ENCODE results near the gene TMEM63C.

Gene TMEM63C

GRCh38 chr14:77253333-77254190, 72.0 kb downstream of the TMEM63C start:
- no peak for DNase-seq (ENCODE audit: low spot score)

DNA sequence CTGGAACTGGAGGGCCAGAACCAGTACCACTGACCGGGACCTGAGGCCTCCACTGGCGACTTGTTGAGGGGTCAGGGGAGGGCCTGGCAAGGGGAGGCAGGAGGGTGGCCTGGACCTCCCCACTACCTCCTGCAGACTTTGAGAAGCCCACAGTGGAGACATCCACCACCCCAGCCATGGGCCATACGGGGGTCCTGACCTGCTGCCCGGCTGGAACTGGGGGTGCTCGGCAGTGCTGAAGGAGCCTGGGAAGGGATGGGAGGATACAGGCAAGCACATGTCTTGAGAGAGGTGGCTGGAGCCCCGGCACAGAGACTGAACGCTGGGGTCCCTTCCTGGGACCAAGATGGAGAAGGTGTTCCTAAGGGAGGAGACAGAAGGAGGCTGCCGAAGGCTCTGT, 75.1 kb downstream of the TMEM63C start:
- no peak for DNase-seq (ENCODE audit: low spot score)

DNA sequence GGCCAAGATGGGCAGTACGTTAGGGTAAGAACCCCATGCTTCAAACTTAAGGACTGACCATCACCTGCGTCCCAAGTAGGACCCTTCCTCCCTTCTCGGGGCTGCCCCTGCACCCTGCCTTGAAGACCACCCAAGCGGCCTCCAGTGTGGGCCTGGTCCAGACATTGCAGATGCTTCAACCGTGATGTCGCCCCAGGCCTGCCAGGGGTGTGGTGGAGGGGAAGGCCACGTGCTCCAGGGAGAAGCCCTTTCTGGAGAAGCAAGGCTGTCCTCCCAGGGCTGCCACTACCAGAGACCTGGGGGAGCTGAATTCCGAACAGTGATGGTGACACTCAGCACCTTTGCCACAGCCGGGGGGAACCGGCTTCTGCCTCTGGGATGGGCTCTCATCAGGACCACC, 76.1 kb downstream of the TMEM63C start:
- DNase-seq (ENCODE audit: low spot score): no peak

- no peak for DNase-seq (ENCODE audit: low spot score)
These were observed 77.0 kb downstream of the TMEM63C start for GRCh38 chr14:77258566-77258965.

DNA sequence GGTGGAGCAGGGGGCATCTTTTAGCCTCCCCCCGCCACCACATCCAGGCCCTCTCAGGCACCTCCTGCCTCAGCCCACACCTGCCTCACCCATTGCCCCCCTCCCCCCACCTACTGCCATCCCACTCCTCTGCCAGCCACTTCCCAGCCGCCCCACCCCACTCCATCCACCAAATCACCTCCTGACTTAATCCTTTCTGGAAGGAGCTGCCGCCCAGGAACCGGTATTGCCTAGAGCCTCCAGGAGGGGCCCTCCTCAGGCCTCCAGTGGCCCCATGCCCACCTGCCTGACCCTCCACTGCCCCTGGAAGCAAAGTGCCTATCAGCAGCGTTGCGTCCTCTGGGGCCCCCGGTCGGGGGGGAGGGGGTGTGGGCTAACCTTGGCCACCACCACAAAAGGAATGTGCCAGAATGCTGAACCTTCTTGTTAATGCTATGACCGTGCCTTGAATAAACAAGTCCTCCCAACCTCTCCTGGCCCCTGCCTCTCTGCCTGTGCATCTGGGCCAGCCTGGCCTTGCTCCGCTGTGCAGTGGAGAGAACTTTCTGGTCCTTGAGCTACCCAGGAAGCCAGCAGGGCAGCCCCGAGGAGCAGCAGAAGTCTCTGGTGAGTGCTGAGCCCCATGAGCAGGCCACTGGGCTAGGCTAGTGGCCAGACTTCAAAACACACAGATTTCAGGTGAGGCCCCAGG, 77.6 kb downstream of the TMEM63C start:
- DNase-seq (ENCODE audit: low spot score): no peak

GRCh38 chr14:77260199-77260598, 78.6 kb downstream of the TMEM63C start:
- no peak for DNase-seq (ENCODE audit: low spot score)

DNA sequence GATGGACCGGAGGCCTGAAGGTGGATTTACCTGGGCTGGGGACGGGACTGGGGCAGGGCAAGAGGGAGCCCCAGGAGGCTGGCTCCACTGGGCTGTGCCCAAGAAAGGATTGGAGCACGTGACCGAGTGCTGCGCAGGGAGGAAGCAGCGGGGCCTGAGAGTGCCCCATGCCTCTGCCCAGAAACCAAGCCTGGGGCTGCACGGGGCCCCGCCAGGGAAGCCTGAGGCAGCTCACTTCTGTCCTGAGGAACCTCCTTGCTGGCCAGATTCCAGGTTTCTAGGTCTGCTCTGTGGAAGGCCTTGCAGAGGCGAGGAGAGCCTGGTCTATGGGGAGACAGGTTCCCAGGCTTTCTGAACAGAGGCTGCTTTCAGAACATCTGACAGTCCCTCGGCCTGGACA, 79.0 kb downstream of the TMEM63C start:
- peak; percentile 32 for DNase-seq (ENCODE audit: low spot score)

DNA sequence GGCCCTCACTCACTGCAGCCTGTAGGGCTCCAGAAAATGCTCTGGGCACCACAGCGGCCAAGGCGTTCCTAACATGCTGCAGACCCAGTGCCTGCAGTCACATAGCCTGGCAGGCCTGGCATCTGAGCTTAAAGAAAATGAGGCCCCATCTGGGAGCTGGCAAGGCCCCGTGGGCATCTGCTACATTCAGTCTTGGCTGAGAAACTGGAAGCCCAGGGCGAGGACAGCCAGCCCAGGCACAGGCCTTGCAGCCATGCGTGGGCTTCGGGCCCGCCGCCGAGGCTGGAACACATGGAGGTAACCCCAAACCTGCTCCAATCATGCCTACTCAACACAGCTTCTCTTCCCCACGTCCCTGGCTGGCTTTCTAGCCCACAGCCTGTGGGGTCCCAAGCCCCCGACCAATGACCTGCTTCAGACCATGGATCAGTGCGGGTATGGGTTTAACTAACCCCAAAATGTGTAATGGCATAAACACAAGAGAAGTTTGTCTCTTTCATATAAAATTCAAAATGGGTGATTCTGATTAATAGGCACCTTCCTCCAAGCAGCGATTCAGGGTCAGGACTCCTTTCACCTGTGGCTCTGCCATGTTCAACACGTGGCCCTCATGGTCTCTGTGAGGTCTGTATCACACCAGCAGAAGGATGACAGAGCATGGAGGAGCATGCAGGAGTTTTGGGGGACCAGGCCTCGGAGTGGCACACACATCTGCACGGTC, 83.0 kb downstream of the TMEM63C start:
- no peak for DNase-seq (ENCODE audit: low spot score)

GRCh38 chr14:77265187-77265515, 83.6 kb downstream of the TMEM63C start:
- no peak for DNase-seq (ENCODE audit: low spot score)

DNA sequence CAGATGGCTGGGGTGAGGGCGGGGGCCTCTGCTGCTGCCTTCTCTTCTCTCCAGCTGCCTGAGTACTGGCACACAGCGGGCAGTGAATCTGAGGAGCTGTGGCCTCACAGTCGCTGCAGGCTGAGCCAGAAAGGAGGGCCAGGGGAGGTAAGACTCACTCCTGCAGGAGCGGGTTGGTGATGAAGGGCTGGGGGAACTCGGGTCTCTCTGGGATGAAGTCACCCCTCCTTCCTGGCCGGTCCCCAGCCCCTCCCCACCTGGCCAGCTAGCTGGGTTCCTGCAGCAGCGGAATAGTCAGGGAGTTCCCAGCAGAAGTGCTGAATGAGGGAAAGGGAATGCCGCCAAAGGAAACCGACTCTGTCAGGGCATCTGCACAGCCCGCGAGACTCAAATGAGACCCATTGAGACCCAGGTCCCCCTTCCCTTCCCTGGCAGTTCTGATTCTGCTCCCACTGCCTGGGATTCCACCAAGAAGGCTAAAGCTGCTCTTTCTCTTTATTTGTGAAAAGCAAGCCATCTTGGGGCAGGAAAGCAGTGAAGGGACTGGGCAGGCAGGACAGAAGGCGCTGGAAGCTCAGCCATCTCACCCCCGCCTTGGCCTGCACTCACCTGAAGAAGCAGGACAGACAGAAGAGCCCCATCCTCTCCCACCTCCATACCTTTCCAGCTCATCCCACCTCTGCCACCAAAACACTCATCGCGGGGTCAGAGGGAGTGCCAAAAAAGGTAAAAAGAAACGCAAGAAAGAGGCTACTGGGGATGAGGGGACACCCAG, 84.2 kb downstream of the TMEM63C start:
- DNase-seq (ENCODE audit: low spot score): no peak

DNA sequence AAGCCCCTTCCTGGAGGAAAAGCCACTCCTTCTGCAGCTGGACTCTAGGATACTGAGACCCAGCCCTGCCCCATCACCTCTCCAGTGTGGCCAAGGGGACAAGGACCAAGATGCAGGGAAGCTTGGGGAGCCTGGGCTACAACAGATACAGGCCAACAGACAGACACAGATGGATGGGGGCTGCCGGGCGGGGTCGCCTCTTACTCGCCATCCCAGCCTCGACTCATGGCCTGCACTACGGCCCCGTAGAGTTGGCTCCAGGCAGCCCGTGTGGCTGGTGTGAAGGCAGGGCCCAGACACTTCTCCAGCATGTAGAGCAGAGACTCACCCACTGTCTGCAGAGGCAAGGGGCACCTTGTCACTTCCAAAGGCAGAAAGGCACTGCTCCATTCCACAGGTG, 84.7 kb downstream of the TMEM63C start:
- no peak for DNase-seq (ENCODE audit: low spot score)

- no peak for DNase-seq (ENCODE audit: low spot score)
These were observed 86.5 kb downstream of the TMEM63C start for GRCh38 chr14:77267937-77268699.

DNA sequence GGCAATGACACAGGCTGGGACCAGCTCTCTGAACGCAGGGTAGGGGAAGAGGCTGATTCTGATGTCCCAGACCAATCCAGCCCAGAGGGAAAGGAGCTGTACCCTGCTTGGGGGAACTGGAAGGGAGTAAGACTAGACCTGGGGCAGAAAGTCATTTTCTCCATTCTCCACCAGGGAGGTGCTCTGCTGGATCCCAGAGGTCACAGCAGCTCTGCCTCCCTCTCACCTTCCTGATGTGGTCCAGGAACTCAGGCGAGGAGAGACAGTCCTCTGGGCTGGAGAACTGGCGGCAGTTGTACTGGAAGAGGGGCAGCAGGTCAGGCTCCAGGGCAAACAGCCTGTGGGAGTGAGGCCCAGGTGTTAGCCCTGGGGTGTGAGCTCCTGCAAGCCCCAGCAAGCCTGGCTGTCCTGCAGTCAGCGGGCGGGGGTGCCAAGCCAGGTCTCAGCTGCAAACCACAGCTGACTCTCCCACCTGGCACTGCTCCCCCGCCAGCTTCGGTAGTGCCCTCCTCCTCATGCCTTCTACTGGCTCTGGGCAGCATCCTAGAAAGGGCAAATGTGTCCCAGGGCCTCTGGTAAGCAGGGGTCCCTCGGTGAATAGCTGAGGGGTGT, 87.5 kb downstream of the TMEM63C start:
- no peak for DNase-seq (ENCODE audit: low spot score)

GRCh38 chr14:77270361-77271112, 88.9 kb downstream of the TMEM63C start:
- no peak for DNase-seq (ENCODE audit: low spot score)

- no peak for DNase-seq (ENCODE audit: low spot score)
These were observed 89.6 kb downstream of the TMEM63C start, which contains the start of gene NGB for GRCh38 chr14:77271113-77271710. Gene NGB, minus strand, starts transcription at chr14:77271206. Its CDS starts 269 bp downstream, at chr14:77270937.

DNA sequence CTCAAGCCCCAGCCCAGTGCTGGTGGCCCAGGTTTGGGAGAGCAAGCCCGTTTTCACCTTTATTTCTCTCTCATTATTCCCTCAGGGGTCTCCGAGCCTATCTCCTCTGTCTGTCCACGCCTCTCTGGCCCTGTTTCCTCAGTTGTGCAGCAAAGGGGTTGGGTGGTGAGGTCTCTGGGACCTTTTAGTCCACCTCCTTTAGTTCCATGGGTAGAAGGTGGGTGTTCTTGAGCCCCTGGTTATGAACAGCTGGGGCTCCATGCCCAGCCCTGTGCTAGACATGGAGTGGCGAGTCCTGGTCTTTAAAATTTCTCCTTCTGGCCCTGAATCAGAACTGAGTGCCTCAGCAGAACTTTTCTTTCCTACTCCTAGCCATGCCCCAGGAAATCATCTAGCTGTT, 90.7 kb downstream of the TMEM63C start:
- DNase-seq (ENCODE audit: low spot score): no peak

- DNase-seq (ENCODE audit: low spot score): no peak
These were observed 92.2 kb downstream of the TMEM63C start for GRCh38 chr14:77273796-77274195.

DNA sequence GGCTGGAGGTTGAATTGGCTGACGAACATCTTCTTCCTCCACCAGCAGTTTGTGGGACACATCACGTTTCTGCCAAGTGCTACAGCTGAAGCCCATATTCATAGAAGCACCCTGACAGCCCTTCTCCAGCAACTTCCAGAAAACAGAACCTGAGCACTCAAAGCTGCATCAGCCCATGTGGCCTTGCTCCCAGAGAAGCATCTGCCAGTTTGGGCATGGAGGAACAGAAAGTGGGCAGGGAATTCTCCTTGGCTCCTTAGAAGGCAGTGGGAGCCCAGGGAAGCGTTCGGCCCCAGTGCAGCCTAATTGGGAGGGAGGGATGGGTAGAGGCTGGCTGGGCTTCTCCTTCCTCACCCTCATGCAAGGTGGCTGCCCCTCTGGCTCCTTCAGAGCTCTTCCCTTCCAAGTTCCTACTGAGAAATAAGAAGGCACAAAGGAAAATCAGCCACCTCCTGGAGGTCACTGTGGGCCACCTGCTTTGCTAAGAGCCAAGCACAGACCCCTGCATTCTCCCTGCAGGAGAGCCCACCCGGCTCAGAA, 93.5 kb downstream of the TMEM63C start:
- peak; percentile 39 for DNase-seq (ENCODE audit: low spot score)

- DNase-seq (ENCODE audit: low spot score): no peak
These were observed 94.0 kb downstream of the TMEM63C start for GRCh38 chr14:77275601-77276017.
